IMR-90 (cell line): ENCODE measurements around the gene RPS15A.

ENCODE experiments used
- CEBPB ChIP-seq: IDR thresholded peaks from 2 replicates; pipeline ENCODE4 v1.6.1; 2012; ENCODE audit warnings: low read depth, low read length, improper control_type of control experiment
- FOS ChIP-seq: fragments of 150-350 bp; IDR thresholded peaks from 2 replicates; pipeline ENCODE4 v1.6.1; 2016; ENCODE audit warnings: low read depth, low read length
- MXI1 ChIP-seq: IDR thresholded peaks from 2 replicates; pipeline ENCODE4 v1.6.1; 2012; ENCODE audit warnings: low read depth, mild to moderate bottlenecking, low read length, moderate library complexity, borderline replicate concordance
- NFE2L2 ChIP-seq: fragments of 150-350 bp; IDR thresholded peaks from 2 replicates; pipeline ENCODE4 v1.6.1; 2016; ENCODE audit warnings: low read depth, mild to moderate bottlenecking, low read length
- POLR2A ChIP-seq: IDR thresholded peaks from 2 replicates; pipeline ENCODE4 v1.6.1; 2012; ENCODE audit warnings: mild to moderate bottlenecking, low read depth, low read length
- RAD21 ChIP-seq: IDR thresholded peaks from 2 replicates; pipeline ENCODE4 v1.6.1; 2012; ENCODE audit warnings: low read length, improper control_type of control experiment
- RCOR1 ChIP-seq: IDR thresholded peaks from 2 replicates; pipeline ENCODE4 v1.6.1; 2012; ENCODE audit warnings: mild to moderate bottlenecking, low read length, improper control_type of control experiment; ENCODE audit not compliant: insufficient replicate concordance
- RFX5 ChIP-seq: IDR thresholded peaks from 2 replicates; pipeline ENCODE4 v1.8.0; 2012; ENCODE audit warnings: low read depth, mild to moderate bottlenecking, low read length, moderate library complexity
- SMC3 ChIP-seq: fragments of 150-350 bp; IDR thresholded peaks from 2 replicates; pipeline ENCODE4 v1.6.1; 2016; ENCODE audit warnings: low read depth, mild to moderate bottlenecking, antibody characterized with exemption, low read length, moderate library complexity
- TF ChIP-seq, protein P1 (sequence below): conservative IDR thresholded peaks from 2 replicates; pipeline ENCODE4 v1.5.1; 2012; ENCODE audit warnings: mild to moderate bottlenecking, low read depth, low read length, improper control_type of control experiment
- TF ChIP-seq, protein P2 (sequence below): fragments of 150-350 bp; IDR thresholded peaks from 2 replicates; pipeline ENCODE4 v1.6.1; 2017; ENCODE audit warnings: mild to moderate bottlenecking, antibody characterized with exemption, low read length, low read depth

DNA sequence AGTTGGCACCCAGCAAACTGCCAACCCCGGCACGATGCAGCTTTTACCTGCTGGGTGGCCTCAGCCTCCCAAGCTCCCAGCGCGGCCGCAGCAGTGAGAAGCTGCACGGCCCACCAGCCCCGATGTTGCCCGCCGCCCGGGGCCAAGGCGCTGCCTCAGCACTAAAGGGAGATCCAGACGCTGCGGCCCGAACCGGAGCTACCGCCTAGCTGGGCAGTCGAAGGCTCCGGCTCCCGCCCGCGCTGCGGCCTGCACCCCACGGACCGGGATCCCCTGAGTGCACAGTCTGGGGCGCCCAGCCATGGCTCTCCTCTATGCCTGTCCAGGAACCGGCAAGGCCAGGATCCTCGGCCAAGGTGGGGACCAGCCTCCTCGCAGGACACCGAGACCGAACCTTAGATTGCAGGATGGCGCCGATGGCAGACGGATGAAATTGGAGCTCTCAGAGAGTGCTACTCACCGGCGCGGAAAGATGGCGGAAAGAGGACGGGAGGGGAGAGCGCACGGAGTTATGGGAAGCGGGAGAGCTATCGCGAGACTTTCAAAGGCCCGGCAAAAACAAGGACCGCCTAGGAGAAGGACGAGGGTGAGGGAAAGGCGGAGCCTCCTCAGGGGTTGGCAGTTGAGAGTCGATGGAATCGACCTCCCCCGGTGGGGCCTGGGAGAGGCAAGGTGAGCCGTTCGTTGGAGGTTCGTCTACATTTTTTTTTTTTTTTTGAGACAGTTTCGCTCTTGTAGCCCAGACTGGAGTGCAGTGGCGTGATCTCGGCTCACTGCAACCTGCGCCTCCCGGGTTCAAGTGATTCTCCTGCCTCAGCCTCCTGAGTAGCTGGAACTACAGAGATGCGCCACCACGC is at the start of gene RPS15A:
- TF ChIP-seq POLR2A (peak; percentile 97), RCOR1 (no peak), MXI1 (0 out of 2 replicates have a peak, but pooled peaks have one; percentile 45), CEBPB (no peak), FOS (no peak), RFX5 (no peak), RAD21 (no peak), NFE2L2 (no peak), SMC3 (no peak)
- TF ChIP-seq, protein P1, sequence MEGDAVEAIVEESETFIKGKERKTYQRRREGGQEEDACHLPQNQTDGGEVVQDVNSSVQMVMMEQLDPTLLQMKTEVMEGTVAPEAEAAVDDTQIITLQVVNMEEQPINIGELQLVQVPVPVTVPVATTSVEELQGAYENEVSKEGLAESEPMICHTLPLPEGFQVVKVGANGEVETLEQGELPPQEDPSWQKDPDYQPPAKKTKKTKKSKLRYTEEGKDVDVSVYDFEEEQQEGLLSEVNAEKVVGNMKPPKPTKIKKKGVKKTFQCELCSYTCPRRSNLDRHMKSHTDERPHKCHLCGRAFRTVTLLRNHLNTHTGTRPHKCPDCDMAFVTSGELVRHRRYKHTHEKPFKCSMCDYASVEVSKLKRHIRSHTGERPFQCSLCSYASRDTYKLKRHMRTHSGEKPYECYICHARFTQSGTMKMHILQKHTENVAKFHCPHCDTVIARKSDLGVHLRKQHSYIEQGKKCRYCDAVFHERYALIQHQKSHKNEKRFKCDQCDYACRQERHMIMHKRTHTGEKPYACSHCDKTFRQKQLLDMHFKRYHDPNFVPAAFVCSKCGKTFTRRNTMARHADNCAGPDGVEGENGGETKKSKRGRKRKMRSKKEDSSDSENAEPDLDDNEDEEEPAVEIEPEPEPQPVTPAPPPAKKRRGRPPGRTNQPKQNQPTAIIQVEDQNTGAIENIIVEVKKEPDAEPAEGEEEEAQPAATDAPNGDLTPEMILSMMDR, result no peak
- TF ChIP-seq, protein P2, sequence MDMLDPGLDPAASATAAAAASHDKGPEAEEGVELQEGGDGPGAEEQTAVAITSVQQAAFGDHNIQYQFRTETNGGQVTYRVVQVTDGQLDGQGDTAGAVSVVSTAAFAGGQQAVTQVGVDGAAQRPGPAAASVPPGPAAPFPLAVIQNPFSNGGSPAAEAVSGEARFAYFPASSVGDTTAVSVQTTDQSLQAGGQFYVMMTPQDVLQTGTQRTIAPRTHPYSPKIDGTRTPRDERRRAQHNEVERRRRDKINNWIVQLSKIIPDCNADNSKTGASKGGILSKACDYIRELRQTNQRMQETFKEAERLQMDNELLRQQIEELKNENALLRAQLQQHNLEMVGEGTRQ, result no peak
